CD4-positive, CD25-positive, alpha-beta regulatory T cell (primary cell): Measurements from ENCODE around the gene OR3A3. TPM values are rescaled to one million over a fixed set of nuclear protein-coding genes. Genes with fewer than 3 reads are reported as not detected.
"Not testable (repeated sequence)": the region's sequence is repeated elsewhere in the genome, so short reads cannot be mapped to it uniquely, and the experiment has no call there.

ENCODE experiments used
- ATAC-seq, 2 donors: fragments of 150-1000 bp; cut with Tn5 transposase; one replicate each; pipeline ENCODE4 v1.10.0; 2021; ENCODE audit warnings: low read depth in 2 of 2, moderate number of reproducible peaks in 2 of 2, moderate library complexity in 1 of 2
- DNase-seq, 3 donors: peaks; one replicate each; pipeline versions ENCODE4 v3.0.0 to v3.0.0-alpha.2; 2012 to 2022; ENCODE audit warnings: mixed read lengths in 1 of 3
- H3K27ac ChIP-seq: one replicate; pipeline ENCODE4 v1.7.0; 2013; ENCODE audit warnings: mild to moderate bottlenecking, low read length; ENCODE audit not compliant: insufficient read depth, poor library complexity, severe bottlenecking
- H3K27me3 ChIP-seq: one replicate; pipeline ENCODE4 v1.7.0; 2013; ENCODE audit warnings: low read length; ENCODE audit not compliant: control insufficient read depth, insufficient read depth
- H3K36me3 ChIP-seq: one replicate; pipeline ENCODE4 v1.7.0; 2013; ENCODE audit warnings: mild to moderate bottlenecking, low read length, moderate library complexity; ENCODE audit not compliant: control insufficient read depth, insufficient read depth
- H3K4me1 ChIP-seq: 2 replicates; pipeline ENCODE4 v1.7.0; 2013; ENCODE audit warnings: mild to moderate bottlenecking, low read length; ENCODE audit not compliant: insufficient read depth, control insufficient read depth, poor library complexity, severe bottlenecking
- H3K4me3 ChIP-seq: one replicate; pipeline ENCODE4 v1.7.0; 2013; ENCODE audit warnings: low read depth, mild to moderate bottlenecking, low read length, moderate library complexity
- H3K9me3 ChIP-seq, 2 experiments: 1 replicate in 1 of 2; 2 replicates in 1 of 2; pipeline ENCODE4 v1.7.0; 2013; ENCODE audit warnings: low read length in 2 of 2, mild to moderate bottlenecking in 1 of 2, moderate library complexity in 1 of 2; ENCODE audit not compliant: control insufficient read depth in 2 of 2
- H3K27ac Mint-ChIP-seq, 3 donors: one replicate each; pipeline ENCODE4 v1.8.0; 2020 to 2022; ENCODE audit warnings: mild to moderate bottlenecking in 3 of 3, mixed read lengths in 3 of 3, moderate library complexity in 2 of 3
- H3K27me3 Mint-ChIP-seq: one replicate; pipeline ENCODE4 v1.8.0; 2022; ENCODE audit warnings: mild to moderate bottlenecking, mixed read lengths
- H3K36me3 Mint-ChIP-seq: one replicate; pipeline ENCODE4 v1.8.0; 2020; ENCODE audit warnings: mixed read lengths
- H3K4me1 Mint-ChIP-seq, 4 donors: one replicate each; pipeline ENCODE4 v1.8.0; 2020 to 2022; ENCODE audit warnings: mixed read lengths in 4 of 4, mild to moderate bottlenecking in 1 of 4
- H3K4me3 Mint-ChIP-seq, 4 donors: one replicate each; pipeline ENCODE4 v1.8.0; 2020 to 2022; ENCODE audit warnings: mild to moderate bottlenecking in 4 of 4, mixed read lengths in 4 of 4, moderate library complexity in 3 of 4
- H3K9me3 Mint-ChIP-seq, 7 donors: one replicate each; pipeline ENCODE4 v1.8.0; 2020 to 2022; ENCODE audit warnings: mixed read lengths in 7 of 7, mild to moderate bottlenecking in 3 of 7, moderate library complexity in 2 of 7
- polyA plus RNA-seq, 4 donors: library from polyadenylated mRNA; unstranded; fragments of 300-500 nt; fragmentation: Illumina TruSeq; gene quantifications; one replicate each; pipeline ENCODE4 v1.2.3, GENCODE V29; 2021
- total RNA-seq: library from RNA; stranded (reverse); gene quantifications from one replicate; pipeline ENCODE4 v1.2.3, GENCODE V29; 2022

Gene OR3A3
- total and polyA plus RNA-seq, 5 donors from 2014 or later = not detected

- no peak within 1 kb of the TSS for H3K27ac ChIP-seq
- H3K4me1 ChIP-seq = no peaks in the 10 kb centered on the region
- H3K4me3 ChIP-seq = no peak within 1 kb of the TSS
- no peaks in the 10 kb centered on the region for H3K9me3 ChIP-seq
- Mint-ChIP-seq H3K27me3 (no peaks in the 10 kb centered on the region), H3K4me1 (no peaks in the 10 kb centered on the region), H3K27ac (no peak within 1 kb of the TSS), H3K4me3 (no peak within 1 kb of the TSS), H3K9me3 (peaks cover 0 to 9% (median 4%) of the 10 kb centered on the region in 7 donors), H3K36me3 (no peaks in the 10 kb centered on the region)
- ATAC-seq = no peak
- H3K27me3 ChIP-seq = no peaks in the 10 kb centered on the region
- H3K36me3 ChIP-seq = no peaks in the 10 kb centered on the region
- DNase-seq = no peak
Measured at GRCh38 chr17:3398310-3398709, 12.9 kb upstream of the OR3A3 start, which contains the start of gene OR1E1. TSS of gene OR1E1 (minus strand) at chr17:3398410. CDS start at chr17:3398410, 0 bp downstream.

GRCh38 chr17:3400055-3400454 is 11.1 kb upstream of the OR3A3 start:
- Histone ChIP-seq H3K9me3 (no peaks in the 10 kb centered on the region), H3K4me1 (no peaks in the 10 kb centered on the region), H3K36me3 (no peaks in the 10 kb centered on the region), H3K4me3 (no peak overlapping the region), H3K27me3 (no peaks in the 10 kb centered on the region), H3K27ac (no peak overlapping the region)
- Mint-ChIP-seq H3K27me3 (no peaks in the 10 kb centered on the region), H3K4me3 (no peak overlapping the region), H3K9me3 (peaks cover 0 to 9% (median 5%) of the 10 kb centered on the region in 7 donors), H3K36me3 (no peaks in the 10 kb centered on the region), H3K27ac (no peak overlapping the region), H3K4me1 (no peaks in the 10 kb centered on the region)
- no peak for ATAC-seq
- no peak for DNase-seq

GRCh38 chr17:3401786-3402185 is 9.4 kb upstream of the OR3A3 start:
- Mint-ChIP-seq H3K4me3 (no peak overlapping the region), H3K27me3 (no peaks in the 10 kb centered on the region), H3K4me1 (no peaks in the 10 kb centered on the region), H3K9me3 (peaks cover 0 to 9% (median 5%) of the 10 kb centered on the region in 7 donors), H3K27ac (no peak overlapping the region), H3K36me3 (no peaks in the 10 kb centered on the region)
- H3K4me3 ChIP-seq = no peak overlapping the region
- DNase-seq (no peak), ATAC-seq (no peak)
- no peak overlapping the region for H3K27ac ChIP-seq
- H3K9me3 ChIP-seq = no peaks in the 10 kb centered on the region
- H3K4me1 ChIP-seq = no peaks in the 10 kb centered on the region
- no peaks in the 10 kb centered on the region for H3K27me3 ChIP-seq
- no peaks in the 10 kb centered on the region for H3K36me3 ChIP-seq

- ATAC-seq, H3K27ac ChIP-seq, H3K27me3 Mint-ChIP-seq, H3K4me3 Mint-ChIP-seq, H3K4me1 Mint-ChIP-seq, H3K27me3 ChIP-seq, H3K4me3 ChIP-seq, DNase-seq, H3K9me3 ChIP-seq, H3K36me3 Mint-ChIP-seq, H3K4me1 ChIP-seq, H3K27ac Mint-ChIP-seq, H3K36me3 ChIP-seq: not testable (repeated sequence)
- peaks cover 3 to 20% (median 7%) of the 10 kb centered on the region in 7 donors for H3K9me3 Mint-ChIP-seq
Measured at GRCh38 chr17:3403856-3404255, 7.3 kb upstream of the OR3A3 start.

- not testable (repeated sequence) for H3K27ac Mint-ChIP-seq
Measured at GRCh38 chr17:3412216-3412615, 1.0 kb downstream of the OR3A3 start.

GRCh38 chr17:3415610-3416009 is 4.4 kb downstream of the OR3A3 start:
- Histone ChIP-seq H3K9me3 (no peaks in the 10 kb centered on the region), H3K27me3 (peaks cover 3% of the 10 kb centered on the region), H3K4me1 (no peaks in the 10 kb centered on the region), H3K27ac (no peak overlapping the region), H3K36me3 (no peaks in the 10 kb centered on the region), H3K4me3 (no peak overlapping the region)
- no peak overlapping the region for H3K27ac Mint-ChIP-seq
- DNase-seq (no peak), ATAC-seq (no peak)
- peaks cover 0 to 3% (median 0%) of the 10 kb centered on the region in 7 donors for H3K9me3 Mint-ChIP-seq
- H3K4me3 Mint-ChIP-seq = no peak overlapping the region
- H3K36me3 Mint-ChIP-seq = no peaks in the 10 kb centered on the region
- peaks cover 0 to 2% (median 0%) of the 10 kb centered on the region in 4 donors for H3K4me1 Mint-ChIP-seq
- peaks cover 17% of the 10 kb centered on the region for H3K27me3 Mint-ChIP-seq

More at GRCh38 chr17:3412216-3412615, 1.0 kb downstream of the OR3A3 start:
- not testable (repeated sequence) for H3K27ac ChIP-seq, H3K4me1 ChIP-seq, H3K36me3 ChIP-seq, DNase-seq, H3K4me1 Mint-ChIP-seq, ATAC-seq, H3K4me3 ChIP-seq, H3K4me3 Mint-ChIP-seq, H3K27me3 ChIP-seq, H3K36me3 Mint-ChIP-seq, H3K9me3 ChIP-seq
- H3K27me3 Mint-ChIP-seq = peaks cover 15% of the 10 kb centered on the region
- H3K9me3 Mint-ChIP-seq = peaks cover 0 to 18% (median 7%) of the 10 kb centered on the region in 7 donors

GRCh38 chr17:3418222-3418621 is 7.1 kb downstream of the OR3A3 start:
- Histone ChIP-seq H3K4me3 (no peak overlapping the region), H3K36me3 (no peaks in the 10 kb centered on the region), H3K9me3 (no peaks in the 10 kb centered on the region), H3K4me1 (no peaks in the 10 kb centered on the region), H3K27ac (no peak overlapping the region), H3K27me3 (peaks cover 3% of the 10 kb centered on the region)
- no peak overlapping the region for H3K27ac Mint-ChIP-seq
- no peaks in the 10 kb centered on the region for H3K36me3 Mint-ChIP-seq
- no peak overlapping the region for H3K4me3 Mint-ChIP-seq
- ATAC-seq = no peak
- peaks cover 12% of the 10 kb centered on the region for H3K27me3 Mint-ChIP-seq
- no peak for DNase-seq
- peaks cover 0 to 3% (median 0%) of the 10 kb centered on the region in 7 donors for H3K9me3 Mint-ChIP-seq
- no peaks in the 10 kb centered on the region for H3K4me1 Mint-ChIP-seq

GRCh38 chr17:3433215-3433614 is 22.0 kb downstream of the OR3A3 start:
- not testable (repeated sequence) for H3K4me1 ChIP-seq, ATAC-seq, H3K4me1 Mint-ChIP-seq, H3K27me3 ChIP-seq, H3K4me3 ChIP-seq, H3K36me3 Mint-ChIP-seq, H3K9me3 ChIP-seq, H3K36me3 ChIP-seq, H3K27ac Mint-ChIP-seq, H3K4me3 Mint-ChIP-seq, H3K9me3 Mint-ChIP-seq, DNase-seq, H3K27ac ChIP-seq
- peaks cover 32% of the 10 kb centered on the region for H3K27me3 Mint-ChIP-seq
